GM23248 (cell line): ENCODE data around the gene ATP9A.

Source experiments
- EZH2 ChIP-seq: fragments of 200-600 bp; sonication (generic); IDR thresholded peaks from 2 replicates; pipeline ENCODE4 v1.6.1; 2018; ENCODE audit warnings: antibody characterized with exemption, mild to moderate bottlenecking; ENCODE audit not compliant: insufficient read depth, poor library complexity, severe bottlenecking
- EZH2phosphoT487 ChIP-seq: fragments of 200-600 bp; sonication (generic); IDR thresholded peaks from 2 replicates; pipeline ENCODE4 v1.6.1; 2018; ENCODE audit warnings: antibody characterized with exemption, moderate library complexity, mild to moderate bottlenecking, low read depth; ENCODE audit not compliant: insufficient read depth

DNA sequence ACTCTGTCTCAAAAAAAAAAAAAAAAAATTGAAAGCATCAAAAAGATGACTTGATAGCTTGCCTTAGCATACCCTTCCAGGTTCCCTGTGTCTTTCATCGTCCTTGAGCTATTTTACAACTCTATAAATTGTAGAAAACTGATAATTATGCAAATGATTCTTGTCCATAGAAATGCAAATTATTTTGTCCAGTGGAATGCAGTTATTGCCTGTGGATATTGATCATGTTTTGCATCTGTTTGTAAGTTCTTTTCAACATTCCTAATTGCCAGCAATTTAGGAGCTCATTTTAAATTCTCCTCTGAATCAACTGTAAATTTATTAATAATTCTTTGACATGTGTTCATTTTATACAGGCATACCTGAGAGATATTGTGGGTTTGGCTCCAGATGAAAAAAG is 7.1 kb upstream of the ATP9A start:
- TF ChIP-seq EZH2phosphoT487: no peak
- TF ChIP-seq EZH2: no peak
